GM19025 (cell line): ENCODE results near the gene IFI27L2.

ENCODE experiments used
- ATAC-seq: cut with Tn5 transposase; IDR thresholded peaks from one replicate; pipeline ENCODE4 v1.9.1; 2021; ENCODE audit warnings: mild to moderate bottlenecking, low read depth, moderate library complexity; ENCODE audit not compliant: unreplicated experiment

IFI27L2 gene

GRCh38 chr14:94153750-94154342 is 24.4 kb upstream of the IFI27L2 start:
- no peak for ATAC-seq

GRCh38 chr14:94152676-94153075 is 23.3 kb upstream of the IFI27L2 start:
- no peak for ATAC-seq

DNA sequence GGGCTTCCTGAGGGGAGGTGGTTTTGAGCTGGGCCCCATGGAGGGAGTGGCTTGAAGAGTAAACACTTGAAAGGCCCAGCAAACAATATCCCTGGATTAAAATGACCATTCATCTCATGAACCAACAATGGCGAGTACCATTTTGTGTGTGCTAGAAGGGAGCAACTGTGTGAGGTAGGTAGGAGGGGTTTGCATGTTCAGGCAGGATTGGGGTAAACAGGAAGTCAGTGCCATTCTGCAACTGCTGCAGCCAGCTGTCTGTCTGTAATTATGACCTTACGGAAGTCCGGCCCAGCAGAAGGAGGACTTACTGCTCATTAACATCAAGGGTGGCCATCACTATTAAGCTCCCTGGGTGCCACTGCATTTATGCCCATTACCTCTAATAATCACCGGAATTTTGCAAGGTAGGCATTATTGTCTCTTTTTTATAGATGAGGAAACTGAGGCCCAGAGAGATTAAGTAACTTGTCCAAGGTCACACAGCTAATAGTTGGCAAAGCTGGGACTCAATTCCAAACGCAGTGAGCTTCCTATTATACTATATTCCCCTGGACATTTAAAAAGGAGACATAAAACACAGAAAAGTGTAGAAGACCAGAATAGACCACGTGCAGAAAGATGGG is 16.6 kb upstream of the IFI27L2 start:
- no peak for ATAC-seq

DNA sequence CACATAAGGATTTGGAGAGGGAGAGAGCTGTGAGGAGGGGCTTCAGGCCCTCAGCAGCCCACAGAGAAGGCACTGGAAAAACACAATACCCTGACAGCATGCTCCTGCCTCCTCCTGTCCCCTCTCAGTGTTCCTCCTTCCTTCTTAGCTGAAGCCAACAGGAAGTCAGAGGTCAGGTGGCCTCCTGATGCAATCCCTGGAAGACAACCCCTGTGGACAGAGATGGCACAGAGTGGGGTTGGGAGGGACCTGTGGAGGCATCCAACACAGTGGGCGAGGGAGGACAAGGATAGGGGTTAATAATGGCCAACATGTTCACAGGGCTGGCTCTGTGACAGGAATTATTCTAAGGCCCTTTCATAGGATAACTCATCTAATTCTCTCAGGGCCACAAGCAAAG is 15.4 kb upstream of the IFI27L2 start:
- ATAC-seq, result no peak

- no peak for ATAC-seq
Measured at GRCh38 chr14:94143711-94144110, 14.3 kb upstream of the IFI27L2 start.

DNA sequence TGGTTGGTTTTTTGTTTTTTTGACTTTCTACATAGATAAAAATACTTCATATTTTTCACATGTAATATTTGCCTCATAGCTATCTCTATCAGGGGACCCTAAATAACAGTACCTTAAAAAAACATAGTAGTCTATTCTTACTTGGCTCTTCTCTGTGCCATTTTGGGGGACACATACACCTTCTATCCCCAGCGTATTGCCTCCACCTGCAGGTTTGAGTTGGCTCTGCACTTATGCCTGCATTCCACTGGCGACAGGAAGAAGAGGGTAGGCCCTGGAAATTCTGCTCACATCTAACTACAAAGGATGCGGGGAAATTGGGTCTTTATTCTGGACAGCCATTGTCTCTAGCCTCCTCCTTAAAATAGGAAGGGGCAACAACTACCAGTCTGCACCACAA is 13.8 kb upstream of the IFI27L2 start:
- no peak for ATAC-seq

GRCh38 chr14:94142836-94143235 is 13.4 kb upstream of the IFI27L2 start:
- ATAC-seq, result no peak

GRCh38 chr14:94142247-94142646 is 12.8 kb upstream of the IFI27L2 start:
- ATAC-seq, result no peak

GRCh38 chr14:94139421-94139820 is 10.0 kb upstream of the IFI27L2 start:
- ATAC-seq, result no peak

DNA sequence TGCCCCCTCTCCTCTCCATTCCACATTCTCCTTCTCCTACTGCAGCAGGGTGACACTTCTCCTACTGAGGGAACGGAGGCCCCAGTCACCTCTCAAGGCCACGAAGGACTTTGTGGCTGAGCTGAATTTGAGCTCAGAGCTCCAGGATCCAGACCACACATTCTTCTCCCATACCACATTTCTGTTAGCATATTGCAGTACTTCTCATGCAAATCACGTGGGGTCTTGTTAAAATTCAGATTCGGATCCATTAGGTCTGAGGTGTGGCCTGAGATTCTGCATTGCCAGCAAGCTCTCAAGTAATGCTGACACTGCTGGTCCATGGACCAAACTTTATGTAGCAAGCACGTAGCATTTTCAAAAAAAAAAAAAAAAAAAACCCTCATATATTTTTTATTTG is 9.6 kb upstream of the IFI27L2 start:
- no peak for ATAC-seq

DNA sequence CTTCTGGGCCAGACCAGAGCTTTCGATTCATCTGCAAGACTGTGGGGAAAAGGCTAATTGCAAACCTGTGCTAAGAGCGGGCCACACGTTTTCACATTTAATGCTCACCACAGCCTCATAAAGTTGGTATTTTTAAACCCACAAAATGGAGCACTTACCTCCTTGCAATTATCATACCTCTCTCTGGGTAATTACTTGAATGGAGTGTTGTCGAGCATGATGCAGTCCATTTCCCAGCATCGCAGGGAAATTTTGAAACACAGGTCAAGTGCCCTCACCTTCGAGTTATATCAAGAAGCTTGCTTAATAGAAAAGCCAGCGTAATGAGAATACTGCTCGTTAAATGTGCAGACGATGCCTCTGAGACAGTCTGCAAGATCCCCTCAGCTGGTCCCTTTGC is 8.8 kb upstream of the IFI27L2 start:
- ATAC-seq, result no peak

GRCh38 chr14:94136575-94137331 is 7.3 kb upstream of the IFI27L2 start:
- no peak for ATAC-seq

DNA sequence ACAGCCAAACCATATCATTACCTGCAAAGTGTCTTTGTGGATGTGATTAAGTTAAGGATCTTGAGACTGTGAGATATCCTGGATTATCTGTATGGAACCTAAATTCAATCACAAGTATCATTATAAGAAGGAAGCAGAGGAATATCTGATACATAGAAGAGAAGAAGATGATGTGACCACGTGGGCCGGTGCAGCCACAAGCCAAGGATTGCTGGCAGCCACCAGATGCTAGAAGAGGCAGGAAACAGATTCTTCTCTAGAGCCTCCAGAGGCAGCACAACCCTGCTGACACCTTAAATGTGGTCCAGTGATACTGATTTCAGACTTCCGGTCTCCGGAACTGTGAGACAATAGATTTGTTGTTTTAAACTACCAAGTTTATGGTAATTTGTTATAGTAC is 6.1 kb upstream of the IFI27L2 start:
- no peak for ATAC-seq

DNA sequence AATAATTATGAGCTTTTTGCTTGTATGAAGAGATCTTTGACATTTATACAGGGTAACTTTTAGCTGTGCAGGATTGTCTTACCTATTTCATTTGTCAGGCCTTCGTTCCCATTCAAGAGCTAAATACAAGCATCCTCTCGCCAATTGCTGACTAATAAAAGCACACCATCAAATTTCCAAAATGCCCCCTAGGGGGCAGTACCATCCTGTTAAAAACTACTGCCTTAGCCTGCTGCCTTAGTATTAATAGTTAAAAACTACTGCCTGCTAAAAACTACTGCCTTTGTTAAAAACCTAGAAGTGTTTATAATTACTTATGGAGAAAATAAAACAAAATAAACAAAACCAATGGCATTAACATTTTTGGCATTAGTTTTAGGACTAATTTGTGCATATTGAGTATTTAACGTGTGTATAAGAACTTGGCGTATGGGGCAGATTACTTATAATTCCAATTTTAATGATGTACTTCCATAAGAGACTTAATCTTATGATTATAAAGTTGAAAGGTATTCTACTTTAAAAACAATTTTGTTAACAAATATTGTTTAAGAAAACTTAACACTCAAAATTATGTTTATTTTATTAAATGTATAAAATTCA is 3.0 kb upstream of the IFI27L2 start:
- no peak for ATAC-seq

GRCh38 chr14:94129758-94130414 is 482 bp upstream of the IFI27L2 start:
- no peak for ATAC-seq

DNA sequence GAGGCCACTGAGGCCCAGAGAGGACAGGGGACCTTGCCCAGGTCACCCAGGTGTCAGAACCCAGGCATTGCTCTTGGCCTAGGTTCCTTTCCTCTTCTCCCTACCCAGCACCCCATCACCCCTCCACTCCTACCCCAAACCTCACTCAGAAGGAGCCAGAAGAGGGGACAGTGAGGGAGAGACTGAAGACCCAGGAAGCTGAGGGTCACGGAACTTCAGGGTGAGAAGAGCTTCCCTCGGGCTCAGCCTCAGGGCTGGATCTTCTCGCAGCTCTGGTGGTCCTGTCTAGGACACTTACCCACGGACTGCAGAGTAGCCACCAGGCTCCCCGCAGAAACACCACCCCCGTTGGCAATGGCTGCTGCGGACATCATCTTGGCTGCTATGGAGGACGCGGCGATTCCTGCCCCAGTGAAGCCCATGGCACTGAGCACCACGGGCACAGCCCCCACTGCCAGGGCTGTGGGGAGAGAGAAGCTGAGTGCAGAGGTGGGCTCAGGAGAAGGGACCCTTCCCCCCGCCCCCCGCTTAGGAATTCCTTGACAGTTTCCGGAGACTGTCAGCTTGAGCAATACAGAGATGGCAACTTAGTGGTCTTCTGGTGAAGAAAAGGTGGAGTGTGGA is 1.1 kb downstream of the IFI27L2 start:
- ATAC-seq, result no peak

- no peak for ATAC-seq
Measured at GRCh38 chr14:94127330-94127729, 2.1 kb downstream of the IFI27L2 start.

- ATAC-seq, result no peak
Measured at GRCh38 chr14:94126800-94127199, 2.6 kb downstream of the IFI27L2 start.

DNA sequence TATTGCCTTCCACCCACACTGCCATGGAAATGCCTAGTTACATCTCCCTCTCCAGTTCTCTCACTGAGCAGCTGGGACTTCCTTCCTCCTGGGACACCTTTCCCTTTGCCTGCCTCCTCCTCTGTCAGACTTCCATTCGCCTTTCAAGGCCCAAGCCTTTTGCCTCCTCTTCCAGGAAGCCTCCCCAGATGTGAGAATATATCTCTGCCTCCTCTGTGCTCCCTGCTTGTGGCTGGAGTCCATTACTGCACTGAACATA is 3.1 kb downstream of the IFI27L2 start:
- ATAC-seq, result no peak

GRCh38 chr14:94125659-94126418 is 3.6 kb downstream of the IFI27L2 start:
- no peak for ATAC-seq
